Ureter (tissue), 1 donor: ENCODE data around the gene FLT4. TPM values are rescaled to one million over a fixed set of nuclear protein-coding genes. Genes with fewer than 3 reads are reported as not detected.

ENCODE experiments used
- DNase-seq: peaks from one replicate; pipeline ENCODE4 v3.0.0-alpha.2; 2020; ENCODE audit warnings: low spot score
- total RNA-seq: library from RNA; stranded (reverse); gene quantifications from one replicate; pipeline ENCODE4 v1.2.4, GENCODE V29; 2023
- donor health status: DM: yes; HTN: yes; CAD: no.

The FLT4 gene
- total RNA-seq, 1 donor from 2014 or later, result 12.1 TPM

- no peak for DNase-seq
These were observed 22.6 kb downstream of the FLT4 start for GRCh38 chr5:180626661-180627385.

GRCh38 chr5:180625791-180626660 is 23.4 kb downstream of the FLT4 start:
- no peak for DNase-seq

GRCh38 chr5:180625125-180625790 is 24.1 kb downstream of the FLT4 start:
- no peak for DNase-seq

- no peak for DNase-seq
These were observed 24.8 kb downstream of the FLT4 start for GRCh38 chr5:180624587-180624986.

GRCh38 chr5:180623844-180624243 is 25.6 kb downstream of the FLT4 start:
- no peak for DNase-seq

- DNase-seq, result no peak
These were observed 26.0 kb downstream of the FLT4 start for GRCh38 chr5:180623411-180623834.

GRCh38 chr5:180622910-180623309 is 26.5 kb downstream of the FLT4 start:
- DNase-seq, result no peak

GRCh38 chr5:180621311-180621710 is 28.1 kb downstream of the FLT4 start:
- no peak for DNase-seq

- no peak for DNase-seq
These were observed 29.4 kb downstream of the FLT4 start for GRCh38 chr5:180620014-180620413.

GRCh38 chr5:180619563-180619915 is 29.9 kb downstream of the FLT4 start:
- no peak for DNase-seq

- DNase-seq, result no peak
These were observed 30.4 kb downstream of the FLT4 start for GRCh38 chr5:180618829-180619562.

GRCh38 chr5:180618487-180618828 is 30.9 kb downstream of the FLT4 start:
- no peak for DNase-seq

GRCh38 chr5:180613814-180614188 is 35.6 kb downstream of the FLT4 start:
- no peak for DNase-seq

GRCh38 chr5:180613188-180613813 is 36.1 kb downstream of the FLT4 start:
- DNase-seq, result no peak

GRCh38 chr5:180612683-180613082 is 36.7 kb downstream of the FLT4 start:
- DNase-seq, result no peak

GRCh38 chr5:180611140-180611850 is 38.1 kb downstream of the FLT4 start:
- no peak for DNase-seq

- no peak for DNase-seq
These were observed 39.4 kb downstream of the FLT4 start for GRCh38 chr5:180609817-180610550.

GRCh38 chr5:180609386-180609785 is 40.0 kb downstream of the FLT4 start:
- no peak for DNase-seq

- no peak for DNase-seq
These were observed 40.7 kb downstream of the FLT4 start for GRCh38 chr5:180608572-180609310.
